T-helper 1 cell treated with Interleukin-12 subunit alpha and Interleukin-12 subunit beta and Interleukin-4 antibody, amounts not matched to agents 30 μg/mL and 1 μg/mL, for 36 hours (primary cell): ENCODE results near the gene ARL2BP.

Experiments
- H3K27ac Mint-ChIP-seq: one replicate; pipeline ENCODE4 v1.8.0; 2021; ENCODE audit warnings: mild to moderate bottlenecking, mixed read lengths
- H3K27me3 Mint-ChIP-seq: one replicate; pipeline ENCODE4 v1.8.0; 2021; ENCODE audit warnings: low read depth, mixed read lengths
- H3K36me3 Mint-ChIP-seq: one replicate; pipeline ENCODE4 v1.8.0; 2021; ENCODE audit warnings: low read depth, mixed read lengths
- H3K4me1 Mint-ChIP-seq: one replicate; pipeline ENCODE4 v1.8.0; 2021; ENCODE audit warnings: low read depth, mixed read lengths
- H3K4me3 Mint-ChIP-seq: one replicate; pipeline ENCODE4 v1.8.0; 2021; ENCODE audit warnings: mild to moderate bottlenecking, moderate library complexity, mixed read lengths
- H3K9me3 Mint-ChIP-seq: one replicate; pipeline ENCODE4 v1.8.0; 2021; ENCODE audit warnings: mixed read lengths

The ARL2BP gene

GRCh38 chr16:57300387-57301125 is 55.5 kb downstream of the ARL2BP start:
- Mint-ChIP-seq H3K27me3 (peaks cover 3% of the 10 kb centered on the region), H3K9me3 (no peaks in the 10 kb centered on the region), H3K4me3 (no peak overlapping the region), H3K36me3 (no peaks in the 10 kb centered on the region), H3K4me1 (peaks cover 20% of the 10 kb centered on the region), H3K27ac (no peak overlapping the region)

GRCh38 chr16:57301126-57301817 is 56.2 kb downstream of the ARL2BP start:
- Mint-ChIP-seq H3K9me3 (no peaks in the 10 kb centered on the region), H3K4me1 (peaks cover 20% of the 10 kb centered on the region), H3K4me3 (no peak overlapping the region), H3K36me3 (no peaks in the 10 kb centered on the region), H3K27me3 (peaks cover 3% of the 10 kb centered on the region), H3K27ac (no peak overlapping the region)
